HL-60 (cell line): ENCODE measurements around the gene CACNA2D3.

Experiments used
- DNase-seq, 2 experiments: peaks; one replicate each; pipeline ENCODE4 v3.0.0-alpha.2; 2010 to 2020; ENCODE audit warnings: low read depth in 1 of 2, low spot score in 1 of 2
- H3K27ac ChIP-seq: fragments of 250-450 bp; sonication (Bioruptor Pico); replicated peaks from 2 replicates; pipeline ENCODE4 v1.5.1; 2020; ENCODE audit warnings: mild to moderate bottlenecking, moderate library complexity
- H3K27me3 ChIP-seq: fragments of 250-450 bp; sonication (Bioruptor Pico); 2 replicates; pipeline ENCODE4 v1.5.1; 2021; ENCODE audit warnings: mild to moderate bottlenecking, moderate library complexity; ENCODE audit not compliant: insufficient read depth, poor library complexity, severe bottlenecking
- H3K4me3 ChIP-seq: replicated peaks from 2 replicates; pipeline ENCODE4 v1.5.1; 2011; ENCODE audit warnings: mild to moderate bottlenecking, control low read depth, low read length; ENCODE audit not compliant: insufficient read depth
- CTCF ChIP-seq: IDR thresholded peaks from one replicate; pipeline ENCODE4 v1.5.1; 2011; ENCODE audit warnings: low read length, control low read depth, inconsistent platforms; ENCODE audit not compliant: insufficient read depth
- GABPA ChIP-seq: IDR thresholded peaks from 2 replicates; pipeline ENCODE4 v1.6.1; 2012; ENCODE audit warnings: low read depth
- POLR2AphosphoS5 ChIP-seq: IDR thresholded peaks from 2 replicates; pipeline ENCODE4 v1.6.1; 2012; ENCODE audit warnings: low read depth
- REST ChIP-seq: IDR thresholded peaks from 2 replicates; pipeline ENCODE4 v1.6.1; 2012; ENCODE audit warnings: low read depth; ENCODE audit not compliant: insufficient replicate concordance
- SPI1 ChIP-seq: IDR thresholded peaks from 2 replicates; pipeline ENCODE4 v1.6.1; 2012; ENCODE audit warnings: low read depth, mild to moderate bottlenecking, borderline replicate concordance

The CACNA2D3 gene

DNA sequence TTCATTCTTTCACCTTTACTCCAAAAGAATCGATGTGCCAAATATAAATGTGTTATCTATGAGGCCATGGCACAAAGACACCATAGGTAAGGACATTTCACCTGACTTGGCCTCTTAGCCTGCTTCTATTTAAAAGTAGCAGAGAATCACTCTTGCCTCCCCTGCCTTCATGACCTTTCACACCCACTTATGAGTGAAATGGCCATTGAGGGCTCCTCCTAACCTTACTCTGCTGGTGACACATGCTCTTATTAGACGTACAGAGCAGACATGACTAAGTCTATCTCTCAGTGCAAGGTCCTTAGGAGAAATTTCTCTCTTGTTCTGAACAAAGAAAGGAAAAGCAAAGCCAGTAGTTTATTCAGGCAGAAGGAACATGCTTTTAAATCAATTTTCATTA is 654.8 kb downstream of the CACNA2D3 start:
- H3K4me3 ChIP-seq, result no peak overlapping the region
- TF ChIP-seq REST (no peak), SPI1 (no peak), POLR2AphosphoS5 (no peak), GABPA (no peak), CTCF (no peak)
- H3K27me3 ChIP-seq, result no peaks in the 10 kb centered on the region
- H3K27ac ChIP-seq, result no peak overlapping the region
- no peak for DNase-seq

DNA sequence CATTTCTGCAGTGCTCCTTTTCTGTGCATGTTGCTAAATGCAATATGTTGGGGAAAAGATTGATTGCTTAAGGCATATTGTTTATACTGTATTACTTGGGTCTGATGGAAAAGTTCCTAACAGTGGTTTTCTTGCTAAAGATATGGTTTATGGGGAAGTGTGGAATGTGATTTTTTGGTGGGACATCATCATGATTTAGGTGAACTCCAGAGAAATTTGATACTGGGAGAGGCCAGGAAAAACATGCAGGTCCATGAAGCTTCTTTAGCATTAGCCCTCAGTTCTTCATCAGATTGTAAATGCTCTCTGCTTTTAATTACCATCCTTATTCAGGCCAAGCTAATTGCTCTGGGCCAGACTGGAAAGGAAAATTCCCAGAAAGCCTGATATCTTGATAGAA is 658.0 kb downstream of the CACNA2D3 start:
- Histone ChIP-seq H3K27me3 (no peaks in the 10 kb centered on the region), H3K27ac (no peak overlapping the region), H3K4me3 (no peak overlapping the region)
- DNase-seq, result no peak
- TF ChIP-seq CTCF (no peak), SPI1 (no peak), POLR2AphosphoS5 (no peak), REST (no peak), GABPA (no peak)

GRCh38 chr3:54781728-54782127 is 659.4 kb downstream of the CACNA2D3 start:
- Histone ChIP-seq H3K27ac (no peak overlapping the region), H3K4me3 (no peak overlapping the region), H3K27me3 (no peaks in the 10 kb centered on the region)
- TF ChIP-seq GABPA (no peak), POLR2AphosphoS5 (no peak), CTCF (no peak), REST (no peak), SPI1 (no peak)
- DNase-seq, result no peak
